GM12891 (cell line): ENCODE data around the gene ITGA2B. TPM values are rescaled to one million over a fixed set of nuclear protein-coding genes. Genes with fewer than 3 reads are reported as not detected.

Experiments
- DNase-seq: peaks from one replicate; pipeline ENCODE4 v3.0.0; 2011; ENCODE audit warnings: low spot score; ENCODE audit not compliant: insufficient read length
- FAIRE-seq: peaks from 2 replicates; lab custom pipeline; 2011; peaks lifted over from hg19 to GRCh38; lab: Jason Lieb, UNC
- PAX5 ChIP-seq: IDR thresholded peaks from 2 replicates; pipeline ENCODE4 v1.6.1; 2011; ENCODE audit warnings: low read length, moderate library complexity, mild to moderate bottlenecking; ENCODE audit not compliant: insufficient read depth, severe bottlenecking
- POLR2A ChIP-seq: IDR thresholded peaks from 2 replicates; pipeline ENCODE4 v1.6.1; 2011; ENCODE audit warnings: low read depth, low read length, control low read depth
- POLR2AphosphoS5 ChIP-seq: IDR thresholded peaks from 2 replicates; pipeline ENCODE4 v1.6.1; 2011; ENCODE audit warnings: low read depth, low read length, control low read depth
- POU2F2 ChIP-seq: IDR thresholded peaks from 2 replicates; pipeline ENCODE4 v1.6.1; 2011; ENCODE audit warnings: low read depth, mild to moderate bottlenecking, control low read depth, low read length, moderate library complexity
- SPI1 ChIP-seq: IDR thresholded peaks from 2 replicates; pipeline ENCODE4 v1.6.1; 2011; ENCODE audit warnings: low read depth, low read length, control low read depth
- TAF1 ChIP-seq: IDR thresholded peaks from 2 replicates; pipeline ENCODE4 v1.6.1; 2011; ENCODE audit warnings: low read depth, low read length, control low read depth
- polyA plus RNA-seq: library from polyadenylated mRNA; unstranded; fragments of >200 nt; gene quantifications from one replicate; pipeline ENCODE4 v1.2.1, GENCODE V29; 2012; ENCODE audit warnings: low read depth, missing spikeins, inconsistent platforms; ENCODE audit not compliant: missing spikeins

Gene ITGA2B
- 0.10 TPM for polyA plus RNA-seq

- no peak for TF ChIP-seq POLR2AphosphoS5
- 0 out of 2 replicates have a peak, but pooled peaks have one; percentile 10 for TF ChIP-seq POU2F2
- FAIRE-seq, result no peak
- DNase-seq, result no peak
Observed at GRCh38 chr17:44389281-44389680, at the start of gene ITGA2B. ITGA2B (minus strand) TSS chr17:44389649; CDS start chr17:44389473, 176 bp downstream.

- DNase-seq (no peak), FAIRE-seq (no peak)
- TF ChIP-seq POLR2A, result no peak
- TF ChIP-seq SPI1, result no peak
Observed at GRCh38 chr17:44439168-44439567, 49.7 kb upstream of the ITGA2B start.

GRCh38 chr17:44438636-44439035 lies 49.2 kb upstream of the ITGA2B start:
- TF ChIP-seq POLR2A (no peak), TAF1 (no peak), POLR2AphosphoS5 (no peak), SPI1 (no peak), POU2F2 (no peak), PAX5 (no peak)
- FAIRE-seq, result peak; percentile 26
- DNase-seq, result no peak

DNA sequence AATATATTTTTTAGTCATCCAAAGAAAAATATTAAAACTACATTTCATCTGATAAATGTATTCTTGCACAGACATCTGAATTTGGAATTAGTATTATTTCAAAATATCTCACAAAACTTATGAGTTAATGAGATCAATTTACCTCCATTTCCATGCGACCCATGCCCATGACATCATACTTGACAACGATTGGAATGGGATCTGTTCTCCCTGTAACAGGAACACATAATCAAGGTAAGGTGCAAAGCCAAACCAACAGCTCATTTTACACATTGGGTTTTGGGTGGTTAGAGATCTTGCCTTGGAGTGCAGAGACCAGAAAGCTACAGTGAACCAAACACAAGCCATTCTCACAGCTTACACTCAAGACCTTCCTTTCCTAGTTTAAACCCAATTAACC lies 46.9 kb upstream of the ITGA2B start:
- DNase-seq, result no peak
- no peak for FAIRE-seq
- TF ChIP-seq POLR2A, result no peak
- no peak for TF ChIP-seq POU2F2
- no peak for TF ChIP-seq SPI1
- no peak for TF ChIP-seq POLR2AphosphoS5
- no peak for TF ChIP-seq PAX5
- no peak for TF ChIP-seq TAF1

GRCh38 chr17:44432254-44433157 lies 43.1 kb upstream of the ITGA2B start:
- no peak for FAIRE-seq
- DNase-seq, result no peak

DNA sequence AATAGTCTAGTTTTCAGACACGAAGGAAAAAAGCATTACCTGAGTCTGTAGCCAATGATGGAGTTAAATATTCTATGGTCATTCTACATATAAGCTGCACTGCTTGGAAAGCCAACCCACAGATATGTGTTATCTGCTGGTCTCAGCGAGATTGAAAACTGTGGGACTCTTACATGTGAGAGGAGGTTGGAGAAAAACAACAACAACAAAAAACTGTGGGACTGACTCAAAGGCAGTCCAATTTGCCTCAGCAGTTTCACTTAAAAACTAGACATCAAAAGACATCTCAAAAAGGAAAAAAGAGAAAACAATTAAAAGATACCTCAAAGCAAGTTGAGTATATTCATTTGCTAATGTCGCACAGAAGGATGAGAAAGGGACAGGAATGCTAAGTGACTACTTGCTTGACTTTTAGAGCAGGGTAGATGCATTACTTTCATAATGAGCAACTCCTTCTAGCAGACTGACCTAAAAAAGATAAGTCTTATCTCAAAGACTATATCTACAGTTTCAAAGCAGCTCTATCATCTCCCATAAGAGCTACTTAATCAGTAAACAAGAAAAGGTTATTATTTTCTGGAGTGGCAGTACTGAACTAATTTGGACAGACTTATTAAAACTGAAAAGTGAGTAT lies 35.5 kb upstream of the ITGA2B start:
- DNase-seq (no peak), FAIRE-seq (peak; percentile 69)
- TF ChIP-seq POLR2A, result no peak
- TF ChIP-seq SPI1, result no peak
- TF ChIP-seq POU2F2, result no peak
- no peak for TF ChIP-seq TAF1
- no peak for TF ChIP-seq POLR2AphosphoS5
- no peak for TF ChIP-seq PAX5

More at GRCh38 chr17:44432254-44433157, 43.1 kb upstream of the ITGA2B start:
- TF ChIP-seq TAF1 (no peak), POLR2AphosphoS5 (no peak), POU2F2 (no peak), POLR2A (no peak), PAX5 (no peak), SPI1 (no peak)

DNA sequence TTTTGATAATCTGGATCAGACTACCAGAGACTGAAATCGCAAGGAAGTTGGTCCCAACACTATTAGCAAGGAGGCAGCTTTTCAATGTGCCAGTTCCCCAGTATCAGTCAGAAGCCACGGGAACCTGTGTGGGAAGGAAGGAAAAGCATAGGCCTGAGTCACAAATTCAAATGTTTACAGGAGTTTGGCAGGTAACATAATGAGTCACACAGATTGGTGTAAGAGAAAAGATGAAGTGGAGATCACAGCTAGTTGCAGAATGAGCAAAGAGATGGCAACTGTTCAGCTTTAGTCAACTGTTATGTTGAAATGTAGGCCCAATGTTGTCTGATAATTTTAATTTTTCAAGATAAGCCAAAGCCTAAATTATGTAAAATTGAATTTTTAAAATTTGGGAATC lies 28.1 kb upstream of the ITGA2B start:
- peak; percentile 58 for FAIRE-seq
- DNase-seq, result peak; percentile 19
- TF ChIP-seq PAX5, result no peak
- TF ChIP-seq SPI1, result peak; percentile 86

DNA sequence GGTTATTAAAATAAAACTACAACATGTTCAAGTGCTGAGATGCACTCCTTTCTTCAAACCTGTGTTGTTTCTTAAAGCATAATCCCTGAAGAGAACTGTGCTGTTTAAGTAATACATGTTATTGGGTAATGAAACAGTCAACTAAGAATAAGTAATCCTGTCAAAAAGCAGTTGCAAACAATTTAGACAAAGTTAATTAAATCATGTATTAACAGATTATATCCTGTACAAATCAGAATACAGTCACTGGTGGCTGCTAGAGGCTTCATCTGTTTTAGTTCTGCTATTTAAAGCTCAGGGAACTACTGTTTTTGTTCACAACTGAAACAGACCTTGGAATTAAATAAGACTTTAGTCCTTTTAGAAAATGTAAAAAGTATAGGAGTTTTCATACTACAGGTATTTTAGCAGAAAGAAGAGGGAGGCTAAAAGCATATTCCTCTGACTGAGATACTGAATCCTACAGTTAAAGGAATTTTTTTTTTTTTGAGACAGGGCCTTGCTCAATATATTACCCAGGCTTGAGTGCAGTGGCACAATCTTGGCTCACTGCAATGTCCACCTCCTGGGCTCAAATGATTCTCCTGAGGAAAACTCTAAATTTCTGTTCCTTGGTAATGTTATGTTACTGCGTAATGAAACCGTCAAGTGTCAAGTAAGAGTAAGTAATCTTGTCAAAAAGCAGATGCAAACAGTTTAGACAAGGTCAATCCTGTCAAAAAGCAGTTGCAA lies 27.3 kb upstream of the ITGA2B start:
- DNase-seq (no peak), FAIRE-seq (peak; percentile 69)
- TF ChIP-seq SPI1 (no peak), POLR2A (no peak), TAF1 (no peak), POU2F2 (no peak), POLR2AphosphoS5 (no peak), PAX5 (no peak)

DNA sequence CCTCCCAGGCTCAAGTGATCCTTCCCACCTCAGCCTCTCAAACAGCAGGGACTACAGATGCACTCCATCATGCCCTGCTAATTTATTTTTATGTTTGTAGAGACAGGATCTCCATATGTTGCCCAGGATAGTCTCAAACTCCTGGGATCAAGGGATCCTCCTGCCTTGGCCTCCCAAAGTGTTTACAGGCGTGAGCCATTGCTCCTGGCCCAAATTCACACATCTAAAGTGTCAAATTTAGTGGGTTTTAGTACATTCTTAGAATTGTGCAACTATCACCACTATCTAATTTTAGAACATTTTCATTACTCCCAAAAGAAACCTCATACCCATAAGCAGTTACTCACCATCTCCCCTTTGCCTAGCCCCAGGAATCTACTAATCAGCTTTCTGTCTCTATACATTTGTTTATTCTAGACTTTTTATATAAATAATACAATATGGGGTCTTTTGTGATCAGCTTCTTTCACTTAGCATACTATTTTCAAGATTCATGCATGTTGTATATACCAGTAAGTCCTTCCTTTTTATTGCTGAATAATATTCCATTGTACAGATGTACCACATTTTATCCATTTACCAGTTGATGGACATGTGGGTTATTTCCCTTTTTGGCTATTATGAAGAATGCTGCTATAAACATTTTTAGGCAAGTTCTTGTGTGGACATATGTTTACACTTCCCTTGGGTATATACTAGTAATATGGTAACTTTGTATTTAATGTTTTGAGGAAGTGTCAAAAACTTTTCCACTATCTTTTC lies 25.1 kb upstream of the ITGA2B start:
- DNase-seq (no peak), FAIRE-seq (no peak)
- TF ChIP-seq SPI1, result no peak
- no peak for TF ChIP-seq POLR2A
- TF ChIP-seq TAF1, result no peak
- no peak for TF ChIP-seq PAX5
- TF ChIP-seq POLR2AphosphoS5, result no peak
- no peak for TF ChIP-seq POU2F2
